ENCODE data around the gene KCNK6. TPM values are rescaled to one million over a fixed set of nuclear protein-coding genes. Genes with fewer than 3 reads are reported as not detected.
A peak's percentile ranks its signal among the peaks of the same experiment; 100 is the strongest.

The KCNK6 gene
- total RNA-seq, 1 experiment from 2014 or later, result 3.2 TPM

DNA sequence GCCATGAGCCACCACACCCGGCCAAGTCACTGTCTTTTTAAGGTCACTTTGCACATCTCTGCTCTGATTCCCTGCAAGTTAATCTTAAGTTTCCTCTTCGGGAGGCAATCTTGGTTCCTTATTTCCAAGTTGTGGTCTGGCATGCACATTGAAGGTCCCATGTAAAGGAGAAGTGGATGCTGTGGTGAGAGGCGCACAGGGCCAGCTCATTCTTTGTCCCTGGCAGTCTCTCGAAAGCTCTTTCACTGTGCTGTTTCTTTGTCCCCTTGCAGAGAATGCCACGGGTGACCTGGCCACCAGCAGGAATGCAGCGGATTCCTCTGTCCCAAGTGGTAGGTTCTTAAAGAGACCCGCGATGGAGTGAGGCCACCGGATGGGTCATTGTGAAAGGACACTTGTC lies 32.0 kb upstream of the KCNK6 start:
- no peaks in the 10 kb centered on the region for H3K9me3 ChIP-seq (replicated peaks)
- H3K27me3 ChIP-seq, result no peaks in the 10 kb centered on the region
- H3K27ac ChIP-seq, result no peak overlapping the region
- peaks cover 33% of the 10 kb centered on the region for H3K4me1 ChIP-seq
- DNase-seq, result no peak
- no peaks in the 10 kb centered on the region for H3K36me3 ChIP-seq
- H3K4me3 ChIP-seq, result no peak overlapping the region

DNA sequence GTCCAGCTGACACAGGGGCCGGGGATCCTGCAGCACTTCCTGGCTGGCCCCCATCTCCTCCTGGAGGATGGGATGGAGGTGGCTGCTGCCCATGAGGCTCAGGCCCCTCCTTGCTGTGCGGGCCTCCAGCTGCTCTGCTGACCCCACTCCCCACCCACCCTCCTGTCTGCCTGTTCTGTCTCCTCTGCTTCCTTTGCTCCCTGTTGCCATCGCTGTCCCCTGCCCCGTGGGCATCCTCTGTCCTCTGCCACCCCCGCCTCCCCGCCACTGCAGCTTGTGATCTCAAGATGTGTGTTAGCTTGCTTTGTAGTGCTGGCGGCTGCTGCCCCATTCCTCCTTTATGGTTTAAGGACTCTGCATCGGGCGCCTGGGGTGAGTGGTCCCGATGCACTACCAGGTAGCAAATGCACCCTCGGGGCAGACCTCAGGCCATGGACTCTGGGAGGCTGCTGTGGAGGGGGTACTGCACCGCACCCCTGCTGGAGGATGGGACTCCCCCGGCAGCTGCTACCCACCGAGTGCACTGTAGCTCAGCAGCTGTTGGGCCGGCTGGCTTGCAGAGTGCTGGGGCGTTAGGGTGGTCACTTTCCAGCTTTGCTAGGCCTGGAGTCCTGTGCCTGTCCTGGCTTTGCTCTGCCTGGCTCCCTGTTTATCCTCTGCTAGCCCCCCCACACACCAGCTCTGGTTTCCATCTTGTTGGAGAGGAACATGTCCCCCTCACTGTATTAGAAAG lies 31.4 kb upstream of the KCNK6 start:
- Histone ChIP-seq H3K36me3 (no peaks in the 10 kb centered on the region), H3K4me3 (no peak overlapping the region), H3K27ac (peak overlapping the region; percentile 35), H3K4me1 (peaks cover 40% of the 10 kb centered on the region), H3K27me3 (no peaks in the 10 kb centered on the region), H3K9me3 (replicated peaks) (no peaks in the 10 kb centered on the region)
- peak; percentile 85 for DNase-seq

DNA sequence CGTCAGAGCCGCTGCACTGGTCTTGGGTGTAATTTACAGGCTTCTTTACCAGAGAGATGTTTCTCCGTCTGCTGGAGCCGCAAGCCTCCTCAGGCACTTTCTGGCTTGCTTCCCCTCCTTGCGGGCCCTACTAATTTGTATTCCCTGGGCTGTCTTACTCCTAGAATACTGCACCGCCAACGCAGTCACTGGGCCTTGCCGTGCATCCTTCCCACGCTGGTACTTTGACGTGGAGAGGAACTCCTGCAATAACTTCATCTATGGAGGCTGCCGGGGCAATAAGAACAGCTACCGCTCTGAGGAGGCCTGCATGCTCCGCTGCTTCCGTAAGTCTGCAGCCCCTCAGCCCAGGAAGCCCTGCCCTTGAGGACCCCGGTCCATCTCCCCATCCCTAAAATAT lies 29.7 kb upstream of the KCNK6 start:
- H3K4me1 ChIP-seq, result peaks cover 50% of the 10 kb centered on the region
- H3K4me3 ChIP-seq, result no peak overlapping the region
- H3K27ac ChIP-seq, result peak overlapping the region; percentile 24; the same call in 1 of the 2 replicates
- no peaks in the 10 kb centered on the region for H3K27me3 ChIP-seq
- no peaks in the 10 kb centered on the region for H3K36me3 ChIP-seq
- no peak for DNase-seq
- H3K9me3 ChIP-seq (replicated peaks), result no peaks in the 10 kb centered on the region

DNA sequence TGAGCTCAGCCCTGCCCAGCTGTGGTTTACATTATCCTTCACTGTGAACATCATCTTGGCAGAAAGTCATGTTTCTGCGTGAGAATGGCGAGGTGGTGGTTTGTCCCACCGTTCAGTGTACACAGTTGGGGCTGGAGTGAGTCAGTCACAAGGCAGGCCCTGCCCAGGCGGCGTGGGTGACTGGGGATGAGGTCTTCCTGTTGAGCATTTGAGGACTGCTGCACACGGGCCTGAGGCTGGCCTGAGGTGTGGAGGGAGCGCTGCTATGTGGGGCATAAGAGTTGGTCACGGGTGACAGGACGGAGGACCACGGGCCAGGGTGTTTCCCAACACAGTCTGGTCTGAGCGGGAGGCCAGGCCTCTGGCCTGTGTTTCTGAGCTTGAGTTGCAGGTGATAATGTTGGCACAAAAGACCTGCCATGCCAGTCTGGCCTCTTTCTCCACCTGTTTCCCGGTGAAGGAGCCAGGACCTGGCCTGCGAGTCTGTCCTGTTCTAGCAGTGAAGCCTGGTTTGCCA lies 29.0 kb upstream of the KCNK6 start:
- no peaks in the 10 kb centered on the region for H3K36me3 ChIP-seq
- no peaks in the 10 kb centered on the region for H3K27me3 ChIP-seq
- peak; percentile 68 to 74 for DNase-seq
- H3K9me3 ChIP-seq (replicated peaks), result no peaks in the 10 kb centered on the region
- H3K4me3 ChIP-seq, result no peak overlapping the region
- peak overlapping the region; percentile 24 for H3K27ac ChIP-seq
- H3K4me1 ChIP-seq, result peaks cover 50% of the 10 kb centered on the region

DNA sequence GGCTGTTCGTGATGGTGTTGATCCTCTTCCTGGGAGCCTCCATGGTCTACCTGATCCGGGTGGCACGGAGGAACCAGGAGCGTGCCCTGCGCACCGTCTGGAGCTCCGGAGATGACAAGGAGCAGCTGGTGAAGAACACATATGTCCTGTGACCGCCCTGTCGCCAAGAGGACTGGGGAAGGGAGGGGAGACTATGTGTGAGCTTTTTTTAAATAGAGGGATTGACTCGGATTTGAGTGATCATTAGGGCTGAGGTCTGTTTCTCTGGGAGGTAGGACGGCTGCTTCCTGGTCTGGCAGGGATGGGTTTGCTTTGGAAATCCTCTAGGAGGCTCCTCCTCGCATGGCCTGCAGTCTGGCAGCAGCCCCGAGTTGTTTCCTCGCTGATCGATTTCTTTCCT lies 27.8 kb upstream of the KCNK6 start:
- Histone ChIP-seq H3K9me3 (replicated peaks) (no peaks in the 10 kb centered on the region), H3K27ac (no peak overlapping the region), H3K4me1 (peaks cover 50% of the 10 kb centered on the region), H3K36me3 (no peaks in the 10 kb centered on the region), H3K4me3 (no peak overlapping the region), H3K27me3 (no peaks in the 10 kb centered on the region)
- DNase-seq, result no peak

DNA sequence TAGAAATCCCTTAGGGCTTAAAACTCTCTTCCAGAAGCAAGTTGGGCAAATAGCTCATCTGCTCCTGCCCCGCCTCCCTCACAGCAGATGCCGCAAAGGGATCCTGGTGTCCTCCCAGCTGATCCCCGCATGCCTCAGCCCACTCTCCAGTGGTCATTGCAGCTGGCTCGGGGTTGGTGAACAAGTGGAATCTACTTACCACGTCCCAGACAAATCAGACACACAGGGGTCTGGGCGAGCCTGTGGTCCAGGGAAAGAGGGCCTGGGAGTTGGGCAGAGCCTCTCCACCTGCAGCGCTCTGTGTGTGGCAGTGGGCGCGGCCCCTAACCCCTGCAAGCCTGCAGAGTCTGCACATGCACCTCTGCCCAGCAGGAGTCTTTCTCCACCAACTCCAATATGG lies 26.4 kb upstream of the KCNK6 start:
- Histone ChIP-seq H3K4me3 (no peak overlapping the region), H3K4me1 (peaks cover 45% of the 10 kb centered on the region), H3K27me3 (no peaks in the 10 kb centered on the region), H3K9me3 (replicated peaks) (no peaks in the 10 kb centered on the region), H3K36me3 (no peaks in the 10 kb centered on the region), H3K27ac (no peak overlapping the region)
- peak; percentile 69 to 70 for DNase-seq

DNA sequence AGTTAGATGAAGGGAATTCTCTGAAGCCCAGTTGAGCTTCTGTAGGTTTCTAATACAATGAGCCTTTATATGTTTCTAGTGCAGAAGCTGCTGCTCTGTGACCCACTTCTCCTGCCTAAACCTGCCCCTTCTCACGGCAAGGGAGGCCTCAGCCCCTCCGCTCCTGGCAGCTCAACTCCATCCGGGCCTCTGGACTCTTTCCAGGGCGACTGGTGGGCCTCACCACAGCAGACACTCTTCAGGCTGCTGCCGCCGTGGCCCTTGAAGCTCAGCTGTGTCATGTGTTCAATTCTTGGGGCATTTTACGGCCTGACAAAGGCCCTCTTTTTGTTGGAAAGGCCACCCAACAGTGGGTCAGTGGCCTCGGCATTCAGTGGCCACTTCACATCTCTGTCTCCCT lies 25.6 kb upstream of the KCNK6 start:
- no peaks in the 10 kb centered on the region for H3K36me3 ChIP-seq
- peak in 1 of 2 experiments; percentile 39 for DNase-seq
- H3K4me3 ChIP-seq, result no peak overlapping the region

DNA sequence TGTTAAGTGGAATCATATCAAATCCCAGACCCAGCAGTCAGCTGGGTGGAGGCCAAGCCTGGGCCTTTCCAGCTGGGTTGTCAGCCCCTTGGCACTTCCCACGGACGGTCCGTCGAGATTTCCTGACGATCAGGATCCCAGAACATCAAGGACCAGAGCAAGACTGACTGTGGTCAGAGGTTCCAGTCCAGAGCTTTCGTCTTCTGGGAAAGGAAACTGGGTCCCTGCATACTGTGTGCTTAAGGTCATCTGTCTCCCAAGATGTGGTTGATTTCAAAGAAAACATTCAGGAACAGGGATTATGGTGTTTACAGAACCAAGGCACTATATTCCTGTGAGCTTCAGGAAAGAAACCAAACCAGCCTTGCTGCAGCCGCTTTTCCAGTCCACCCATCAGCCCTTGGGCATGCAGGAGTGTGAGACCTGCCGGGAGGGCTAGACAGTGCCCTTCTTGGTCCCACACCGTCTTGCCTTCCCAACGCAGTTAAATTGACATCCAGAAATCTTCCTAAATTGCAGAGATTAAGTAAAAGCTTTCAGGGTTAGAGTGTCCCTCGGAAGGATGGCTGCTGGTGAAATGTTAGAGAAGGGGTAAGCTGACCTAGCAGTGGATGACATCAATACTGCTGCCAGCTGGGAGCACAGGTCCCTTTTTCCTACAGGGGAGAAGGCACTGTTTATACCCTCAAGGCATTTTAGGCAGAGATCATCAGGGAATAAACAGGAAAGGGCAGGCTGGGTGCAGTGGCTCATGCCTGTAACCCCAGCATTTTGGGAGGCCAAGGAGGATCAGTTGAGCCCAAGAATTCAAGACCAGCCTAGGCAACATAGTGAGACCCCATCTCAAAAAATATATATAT lies 20.6 kb upstream of the KCNK6 start:
- peak; percentile 40 to 66 for DNase-seq
- Histone ChIP-seq H3K4me3 (no peak overlapping the region), H3K9me3 (replicated peaks) (no peaks in the 10 kb centered on the region), H3K36me3 (peaks cover 4% of the 10 kb centered on the region; the same call in 1 of the 2 replicates), H3K27me3 (no peaks in the 10 kb centered on the region), H3K27ac (no peak overlapping the region), H3K4me1 (peaks cover 35% of the 10 kb centered on the region)

More for the DNA sequence above, 25.6 kb upstream of the KCNK6 start:
- Histone ChIP-seq H3K27ac (no peak overlapping the region), H3K9me3 (replicated peaks) (no peaks in the 10 kb centered on the region), H3K4me1 (peaks cover 43% of the 10 kb centered on the region), H3K27me3 (no peaks in the 10 kb centered on the region)

DNA sequence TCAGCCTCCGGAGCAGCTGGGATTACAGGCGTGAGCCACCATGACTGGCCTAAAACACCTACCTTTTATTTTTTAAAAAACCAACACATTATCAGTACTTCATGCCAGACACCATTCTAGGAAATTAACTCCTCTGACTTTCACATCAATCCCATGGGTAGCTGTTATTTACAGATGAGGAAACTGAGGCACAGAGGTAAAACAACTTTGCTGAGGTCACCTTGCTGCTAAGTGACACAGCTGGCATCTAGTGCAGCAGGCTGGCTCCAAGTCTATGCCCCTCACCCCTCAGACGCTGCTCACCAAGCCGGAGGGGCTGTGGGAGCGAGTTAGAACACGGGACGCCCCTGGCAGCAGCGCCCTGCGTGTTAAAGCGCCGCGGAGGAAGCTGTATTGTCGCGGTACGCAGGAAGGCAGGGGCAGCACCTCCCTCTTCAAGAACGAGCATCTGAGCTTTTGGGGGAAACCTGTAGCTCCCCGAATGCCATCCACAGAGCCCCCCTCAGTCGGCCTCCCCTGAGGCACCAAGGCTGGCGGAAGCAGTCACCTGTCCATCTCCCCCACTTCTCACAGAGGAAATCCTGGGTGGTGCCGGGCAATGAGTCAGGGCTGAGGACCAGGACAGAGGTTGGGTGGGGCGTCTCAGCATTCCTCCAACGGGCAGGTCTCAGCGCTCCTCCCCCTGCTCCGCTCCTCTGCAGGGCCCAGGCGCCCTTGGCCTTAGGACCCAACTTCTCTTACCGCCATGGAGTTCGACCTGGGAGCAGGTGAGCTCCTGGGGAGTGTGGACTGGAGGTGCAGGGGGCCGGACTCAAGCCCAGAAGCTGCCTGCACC lies 15.9 kb upstream of the KCNK6 start, which contains the start of gene C19orf33:
Gene C19orf33, plus strand, starts transcription at position 735 of the 835 bp plus-strand sequence. Its CDS starts 11 bp downstream, at position 746.
- H3K4me3 ChIP-seq, result no peak within 1 kb of the TSS
- peaks cover 9% of the 10 kb centered on the region; the same call in 1 of the 2 replicates for H3K36me3 ChIP-seq
- no peaks in the 10 kb centered on the region for H3K27me3 ChIP-seq
- no peak within 1 kb of the TSS for H3K27ac ChIP-seq
- peaks cover 30% of the 10 kb centered on the region for H3K4me1 ChIP-seq
- DNase-seq, result no peak
- H3K9me3 ChIP-seq (replicated peaks), result no peaks in the 10 kb centered on the region

DNA sequence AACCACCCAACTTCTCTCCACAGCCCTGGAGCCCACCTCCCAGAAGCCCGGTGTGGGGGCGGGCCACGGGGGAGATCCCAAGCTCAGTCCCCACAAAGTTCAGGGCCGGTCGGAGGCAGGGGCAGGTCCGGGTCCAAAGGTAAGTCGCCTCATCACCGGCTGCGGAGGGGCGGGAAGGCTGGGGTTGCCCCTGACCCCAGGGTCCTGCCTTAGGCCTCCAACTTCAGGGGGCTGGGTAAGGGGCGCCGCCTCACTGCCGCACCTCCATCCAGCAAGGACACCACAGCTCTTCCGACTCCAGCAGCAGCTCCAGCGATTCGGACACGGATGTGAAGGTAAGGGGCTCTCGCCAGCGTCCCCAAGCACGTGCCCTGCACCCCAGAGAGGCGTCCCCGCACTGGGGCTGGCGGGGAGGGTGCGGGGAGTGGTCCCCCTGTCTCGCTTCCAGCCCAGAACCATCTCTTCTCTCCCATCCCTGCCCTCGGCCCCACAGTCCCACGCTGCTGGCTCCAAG lies 15.2 kb upstream of the KCNK6 start:
- H3K9me3 ChIP-seq (replicated peaks), result no peaks in the 10 kb centered on the region
- peaks cover 23% of the 10 kb centered on the region for H3K4me1 ChIP-seq
- DNase-seq, result no peak
- no peak overlapping the region for H3K27ac ChIP-seq
- no peak overlapping the region for H3K4me3 ChIP-seq
- peaks cover 9% of the 10 kb centered on the region; the same call in 1 of the 2 replicates for H3K36me3 ChIP-seq
- H3K27me3 ChIP-seq, result no peaks in the 10 kb centered on the region

DNA sequence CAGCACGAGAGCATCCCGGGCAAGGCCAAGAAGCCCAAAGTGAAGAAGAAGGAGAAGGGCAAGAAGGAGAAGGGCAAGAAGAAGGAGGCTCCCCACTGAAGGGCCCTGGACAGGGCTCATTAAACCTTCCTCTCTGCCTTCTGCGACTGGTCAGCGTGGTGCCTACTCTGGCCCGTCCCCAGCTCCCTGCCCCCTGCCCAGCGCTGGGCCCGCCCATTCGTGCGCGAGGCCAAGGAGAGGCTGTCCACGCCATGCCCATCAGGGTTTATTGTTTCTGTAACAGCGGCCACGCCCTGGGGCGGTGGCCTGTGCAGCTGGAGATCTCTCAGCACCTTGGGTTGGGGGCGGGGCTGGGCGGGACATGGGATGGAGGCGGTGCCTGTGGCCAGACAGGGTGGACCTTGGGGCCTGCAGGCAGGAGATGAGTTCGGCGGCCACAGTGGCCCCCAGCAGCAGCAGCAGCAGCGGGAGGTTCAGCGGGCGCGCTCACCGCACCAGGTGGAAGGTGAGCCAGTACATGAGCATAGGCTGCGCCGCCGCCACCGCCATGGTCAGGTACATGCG lies 14.7 kb upstream of the KCNK6 start:
- Histone ChIP-seq H3K4me3 (no peak overlapping the region), H3K4me1 (peaks cover 18% of the 10 kb centered on the region), H3K36me3 (peaks cover 9% of the 10 kb centered on the region; the same call in 1 of the 2 replicates), H3K27ac (no peak overlapping the region), H3K27me3 (no peaks in the 10 kb centered on the region), H3K9me3 (replicated peaks) (no peaks in the 10 kb centered on the region)
- DNase-seq, result no peak

DNA sequence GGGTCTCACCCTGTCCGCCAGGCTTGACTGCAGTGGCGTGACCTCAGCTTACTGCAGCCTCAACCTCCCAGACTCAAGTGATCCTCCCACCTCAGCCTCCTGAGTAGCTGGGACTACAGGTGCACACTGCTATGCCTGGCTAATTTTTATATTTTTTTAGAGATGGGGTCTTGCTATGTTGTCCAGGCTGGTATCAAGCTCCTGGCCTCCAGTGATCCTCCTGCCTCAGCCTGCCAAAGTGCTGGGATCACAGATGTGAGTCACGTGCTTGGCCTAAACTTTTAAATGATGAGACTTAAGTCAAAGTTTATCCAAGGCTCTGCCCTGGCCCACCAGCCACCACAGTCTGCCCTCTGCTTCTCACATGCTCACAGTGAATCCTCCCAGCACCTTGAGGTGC lies 13.4 kb upstream of the KCNK6 start:
- H3K4me3 ChIP-seq, result no peak overlapping the region
- H3K27ac ChIP-seq, result no peak overlapping the region
- H3K27me3 ChIP-seq, result no peaks in the 10 kb centered on the region
- peaks cover 5% of the 10 kb centered on the region for H3K4me1 ChIP-seq
- DNase-seq, result no peak
- peaks cover 9% of the 10 kb centered on the region; the same call in 1 of the 2 replicates for H3K36me3 ChIP-seq
- H3K9me3 ChIP-seq (replicated peaks), result no peaks in the 10 kb centered on the region

DNA sequence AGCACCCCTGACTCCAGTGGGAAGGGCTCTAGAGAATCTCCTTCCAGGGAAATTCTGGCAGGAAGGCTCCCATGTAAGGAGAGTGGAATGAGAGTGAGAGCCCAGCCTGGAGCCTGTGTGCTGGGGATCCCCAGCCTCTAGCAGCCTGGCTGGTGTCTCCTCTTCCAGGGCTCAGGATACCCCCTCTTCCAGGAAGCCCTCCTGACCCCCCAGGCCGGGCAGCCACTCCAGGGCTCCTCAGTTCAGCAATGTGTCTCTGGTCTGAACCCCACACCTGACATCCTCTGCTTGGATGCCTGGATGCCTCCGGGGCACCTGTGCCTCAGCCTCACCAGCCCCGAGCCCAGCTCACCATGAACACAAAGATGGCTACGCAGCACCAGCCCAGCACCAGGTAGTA lies 12.6 kb upstream of the KCNK6 start:
- peaks cover 9% of the 10 kb centered on the region; the same call in 1 of the 2 replicates for H3K36me3 ChIP-seq
- H3K27ac ChIP-seq, result no peak overlapping the region
- no peaks in the 10 kb centered on the region for H3K4me1 ChIP-seq
- no peaks in the 10 kb centered on the region for H3K27me3 ChIP-seq
- DNase-seq, result no peak
- no peak overlapping the region for H3K4me3 ChIP-seq
- no peaks in the 10 kb centered on the region for H3K9me3 ChIP-seq (replicated peaks)

DNA sequence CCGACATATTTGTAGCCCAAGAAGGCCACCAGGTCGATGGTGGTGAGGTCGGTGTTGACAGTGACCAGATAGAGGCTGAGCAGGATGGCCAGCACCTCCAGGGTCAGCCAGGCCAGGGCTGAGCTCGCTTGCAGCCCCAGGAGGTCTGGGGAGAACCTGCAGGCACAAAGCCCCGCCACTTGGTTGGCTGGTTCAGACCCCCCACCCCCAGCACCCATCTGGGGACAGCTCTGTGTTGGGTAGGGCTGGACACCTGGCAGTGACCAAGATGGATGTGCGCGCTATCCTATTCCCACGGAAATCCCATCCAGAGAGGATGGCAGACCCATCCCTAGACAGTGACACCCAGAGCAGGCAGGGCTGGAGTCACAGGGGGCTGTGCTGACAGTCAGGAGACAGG lies 12.0 kb upstream of the KCNK6 start:
- Histone ChIP-seq H3K4me3 (no peak overlapping the region), H3K9me3 (replicated peaks) (no peaks in the 10 kb centered on the region), H3K4me1 (no peaks in the 10 kb centered on the region), H3K27ac (no peak overlapping the region), H3K36me3 (peaks cover 9% of the 10 kb centered on the region; the same call in 1 of the 2 replicates), H3K27me3 (no peaks in the 10 kb centered on the region)
- no peak for DNase-seq

All from SJCRH30 (cell line).